CD4-positive, alpha-beta T cell treated with Interleukin-4 for 1 hour (primary cell): Measurements from ENCODE around the gene USH1G.
"Not testable (repeated sequence)": the region's sequence is repeated elsewhere in the genome, so short reads cannot be mapped to it uniquely, and the experiment has no call there.

Experiments
- DNase-seq, 2 donors: peaks; one replicate each; pipeline ENCODE4 v3.0.0-alpha.2; 2020 to 2022

The USH1G gene

GRCh38 chr17:74873037-74873873 is 49.8 kb downstream of the USH1G start:
- peak; percentile 100 for DNase-seq

GRCh38 chr17:74872313-74873036 is 50.6 kb downstream of the USH1G start, which contains the start of gene FDXR:
TSS of gene FDXR (minus strand) at chr17:74872994. CDS start at chr17:74872944, 50 bp downstream.
- no peak for DNase-seq

DNA sequence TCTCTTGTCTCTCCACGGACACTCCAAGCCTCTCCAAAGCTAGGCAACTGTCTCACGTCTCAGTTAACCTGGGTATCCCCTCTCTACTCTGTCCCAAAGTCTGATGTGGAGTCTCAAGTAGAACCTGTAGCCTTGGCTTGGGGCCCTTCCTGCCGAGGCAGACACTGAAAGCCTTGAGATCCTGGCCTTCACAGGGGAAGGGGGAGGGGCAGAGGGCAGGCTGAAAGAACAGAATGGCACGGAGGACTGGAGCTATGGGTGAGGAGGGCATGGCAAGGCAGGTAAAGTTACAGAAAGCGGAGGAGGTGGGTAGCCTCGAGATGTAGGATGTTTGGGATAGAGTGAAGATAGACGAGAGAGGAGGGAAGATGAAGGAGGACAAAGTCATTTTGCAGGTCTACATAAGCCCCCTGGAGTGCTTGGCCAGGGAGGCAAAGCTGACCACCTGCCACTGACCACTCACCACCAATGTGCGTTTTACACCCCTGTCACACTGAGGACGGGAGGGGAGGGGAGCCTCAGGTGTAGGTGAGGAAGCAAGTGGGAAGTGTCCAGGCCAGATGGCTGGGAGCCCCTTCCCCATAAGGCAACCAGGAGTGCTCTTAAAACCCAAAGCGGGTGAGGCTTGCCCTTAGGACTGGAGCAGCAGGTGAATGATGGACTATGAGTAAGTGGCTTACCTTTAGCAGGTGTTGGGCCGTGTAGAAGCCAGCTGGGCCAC is 51.5 kb downstream of the USH1G start:
- no peak for DNase-seq

DNA sequence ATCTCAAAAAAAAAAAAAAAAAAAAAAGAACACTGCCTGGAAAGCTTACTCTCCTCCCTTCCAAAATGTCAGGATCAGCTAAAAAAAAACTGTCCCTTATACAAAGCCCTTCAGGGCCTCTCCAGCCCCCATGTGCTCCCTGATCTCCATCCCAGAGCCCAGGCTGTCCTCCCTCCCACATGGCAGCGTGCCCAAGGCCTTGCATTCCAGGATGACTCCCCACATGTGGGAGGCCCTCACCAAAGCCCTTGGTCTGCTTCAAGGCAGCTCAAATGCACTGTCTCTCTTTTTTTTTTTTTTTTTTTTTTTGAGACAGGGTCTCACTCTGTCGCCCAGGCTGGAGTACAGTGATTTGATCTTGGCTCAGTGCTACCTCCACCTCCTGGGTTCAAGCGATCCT is 52.5 kb downstream of the USH1G start:
- DNase-seq = no peak

DNA sequence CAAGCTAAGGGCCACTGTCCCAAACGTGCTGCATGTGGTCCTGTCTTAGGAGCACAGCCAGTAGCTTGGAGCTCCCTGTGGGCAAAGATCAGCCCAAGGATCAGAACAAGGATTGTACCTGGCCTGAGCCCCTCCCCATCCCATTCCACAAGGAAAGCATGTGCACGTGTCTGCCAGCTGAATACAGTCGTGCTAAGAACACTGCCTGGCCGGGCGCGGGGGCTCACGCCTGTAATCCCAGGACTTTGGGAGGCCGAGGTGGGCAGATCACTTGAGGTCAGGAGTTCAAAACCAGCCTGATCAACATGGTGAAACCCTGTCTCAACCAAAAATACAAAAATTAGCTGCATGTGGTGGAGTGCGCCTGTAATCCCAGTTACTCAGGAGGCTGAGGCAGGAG is 53.0 kb downstream of the USH1G start:
- not testable (repeated sequence) for DNase-seq

DNA sequence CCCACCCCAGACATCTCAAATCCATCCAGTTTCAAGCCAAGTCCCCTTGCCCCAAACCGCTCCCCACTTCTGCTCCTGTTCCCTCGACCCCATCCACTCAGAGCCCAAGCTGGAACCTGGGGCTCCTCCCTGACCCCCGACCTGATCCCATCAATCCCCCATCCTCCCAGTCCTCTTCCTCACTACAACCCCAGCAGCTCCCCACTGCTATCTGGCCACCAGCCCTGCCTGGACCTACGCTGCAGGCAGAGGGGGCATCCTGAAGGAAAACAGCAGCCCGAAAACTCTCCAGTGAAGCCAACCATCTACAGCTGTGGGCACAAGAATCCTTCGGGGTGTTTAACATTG is 54.2 kb downstream of the USH1G start:
- DNase-seq = no peak

GRCh38 chr17:74868251-74868907 is 54.7 kb downstream of the USH1G start:
- DNase-seq = no peak

DNA sequence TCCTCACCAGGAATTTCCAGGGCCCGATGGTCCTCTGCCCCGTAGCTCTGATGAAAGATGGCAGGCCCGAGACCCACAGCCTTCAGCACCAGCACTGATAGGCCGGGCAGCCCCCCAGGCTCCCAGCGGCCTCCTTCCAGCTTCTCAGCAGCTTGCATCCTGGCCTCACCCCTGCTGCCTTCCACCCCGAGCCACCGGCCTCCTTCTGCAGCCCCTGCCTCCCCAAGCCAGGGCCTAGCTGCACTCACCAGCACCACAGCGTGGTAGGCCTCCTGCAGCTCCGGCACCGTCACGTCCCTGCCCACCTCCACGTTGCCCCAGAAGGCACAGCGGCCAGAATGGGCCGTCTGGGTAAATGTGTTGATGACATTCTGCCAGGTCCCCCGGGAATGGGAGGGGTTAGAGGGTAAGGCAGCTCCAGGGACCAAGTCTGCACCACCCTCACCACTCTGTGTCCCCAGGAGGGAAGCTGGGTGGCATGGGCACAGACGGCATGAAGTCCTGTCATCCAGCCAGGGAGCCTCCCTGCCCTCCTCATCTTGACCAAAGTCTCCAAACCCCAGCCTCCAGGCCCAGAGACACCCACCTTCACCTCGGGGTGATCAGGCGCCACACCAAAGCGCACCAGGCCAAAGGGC is 56.7 kb downstream of the USH1G start:
- no peak for DNase-seq
